Fibroblast of skin of back (primary cell): ENCODE data around the gene ITGAX.

Source experiments
- DNase-seq: peaks from one replicate; pipeline ENCODE4 v3.0.0-alpha.2; 2013

The ITGAX gene

DNA sequence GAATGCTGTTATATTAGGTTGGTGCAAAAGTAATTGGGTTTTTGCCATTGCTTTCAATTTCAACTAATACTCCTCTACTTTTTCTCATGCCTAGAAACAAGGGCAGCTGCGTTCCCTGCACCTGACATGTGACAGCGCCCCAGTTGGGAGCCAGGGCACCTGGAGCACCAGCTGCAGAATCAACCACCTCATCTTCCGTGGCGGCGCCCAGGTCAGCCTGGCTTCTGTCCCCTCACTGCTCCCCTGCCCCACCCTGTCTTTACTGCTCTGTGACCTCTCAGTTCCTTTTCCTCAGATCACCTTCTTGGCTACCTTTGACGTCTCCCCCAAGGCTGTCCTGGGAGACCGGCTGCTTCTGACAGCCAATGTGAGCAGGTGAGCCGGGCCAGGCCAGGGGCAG is 21.7 kb downstream of the ITGAX start:
- no peak for DNase-seq

DNA sequence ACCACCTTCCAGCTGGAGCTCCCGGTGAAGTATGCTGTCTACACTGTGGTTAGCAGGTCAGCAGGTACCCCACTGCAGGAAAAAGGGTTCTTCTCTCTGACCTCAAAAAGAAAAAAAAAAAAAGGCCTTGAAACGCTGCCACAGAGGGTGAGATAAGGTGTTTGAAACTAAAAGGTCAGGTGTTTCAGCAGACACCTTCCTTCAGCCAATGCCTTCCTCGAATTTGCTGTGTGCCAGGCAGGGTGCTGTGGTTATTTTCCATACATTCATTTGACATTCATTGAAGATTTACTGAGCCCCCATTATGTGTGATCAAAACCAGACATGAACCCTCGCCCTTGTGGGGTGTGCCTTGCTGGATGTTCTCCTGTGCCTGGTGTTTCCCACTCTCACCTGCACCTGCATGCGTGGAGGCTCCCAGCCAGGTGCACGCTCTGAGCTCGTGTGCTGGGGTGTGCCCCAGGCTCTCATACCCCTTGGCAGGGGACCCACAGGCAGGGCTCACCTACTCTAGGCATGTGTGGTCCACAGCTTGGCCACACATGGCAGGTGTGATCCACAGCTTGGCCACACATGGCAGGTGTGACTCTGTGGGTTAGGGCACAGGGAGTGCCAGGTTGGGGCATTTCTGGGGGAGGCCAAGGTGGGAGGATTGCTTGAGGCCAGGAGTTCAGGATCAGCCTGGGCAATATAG is 22.4 kb downstream of the ITGAX start:
- no peak for DNase-seq

DNA sequence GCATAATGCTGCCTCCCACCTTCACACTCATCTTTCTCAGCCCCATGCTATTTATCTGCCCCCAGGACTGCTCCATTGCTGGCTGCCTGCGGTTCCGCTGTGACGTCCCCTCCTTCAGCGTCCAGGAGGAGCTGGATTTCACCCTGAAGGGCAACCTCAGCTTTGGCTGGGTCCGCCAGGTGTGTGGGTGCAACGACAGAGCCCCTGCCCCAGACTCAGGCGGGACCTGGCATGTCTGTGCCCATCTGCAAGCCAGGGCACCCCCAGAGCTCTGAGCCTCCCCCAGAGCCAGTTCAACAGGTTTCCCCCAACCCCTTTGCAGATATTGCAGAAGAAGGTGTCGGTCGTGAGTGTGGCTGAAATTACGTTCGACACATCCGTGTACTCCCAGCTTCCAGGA is 25.2 kb downstream of the ITGAX start:
- no peak for DNase-seq

DNA sequence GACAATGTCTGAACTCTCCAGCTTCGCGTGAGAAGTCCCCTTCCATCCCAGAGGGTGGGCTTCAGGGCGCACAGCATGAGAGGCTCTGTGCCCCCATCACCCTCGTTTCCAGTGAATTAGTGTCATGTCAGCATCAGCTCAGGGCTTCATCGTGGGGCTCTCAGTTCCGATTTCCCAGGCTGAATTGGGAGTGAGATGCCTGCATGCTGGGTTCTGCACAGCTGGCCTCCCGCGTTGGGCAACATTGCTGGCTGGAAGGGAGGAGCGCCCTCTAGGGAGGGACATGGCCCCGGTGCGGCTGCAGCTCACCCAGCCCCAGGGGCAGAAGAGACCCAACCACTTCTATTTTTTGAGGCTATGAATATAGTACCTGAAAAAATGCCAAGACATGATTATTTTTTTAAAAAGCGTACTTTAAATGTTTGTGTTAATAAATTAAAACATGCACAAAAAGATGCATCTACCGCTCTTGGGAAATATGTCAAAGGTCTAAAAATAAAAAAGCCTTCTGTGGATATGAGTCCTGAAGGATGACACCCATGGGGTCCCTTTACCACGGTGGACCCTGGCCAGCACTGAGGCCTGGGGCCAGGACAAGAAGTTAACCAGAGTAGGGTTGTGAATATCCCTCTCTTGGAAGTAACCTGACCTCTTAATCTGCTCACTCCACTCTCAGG is 27.6 kb downstream of the ITGAX start:
- DNase-seq: no peak

DNA sequence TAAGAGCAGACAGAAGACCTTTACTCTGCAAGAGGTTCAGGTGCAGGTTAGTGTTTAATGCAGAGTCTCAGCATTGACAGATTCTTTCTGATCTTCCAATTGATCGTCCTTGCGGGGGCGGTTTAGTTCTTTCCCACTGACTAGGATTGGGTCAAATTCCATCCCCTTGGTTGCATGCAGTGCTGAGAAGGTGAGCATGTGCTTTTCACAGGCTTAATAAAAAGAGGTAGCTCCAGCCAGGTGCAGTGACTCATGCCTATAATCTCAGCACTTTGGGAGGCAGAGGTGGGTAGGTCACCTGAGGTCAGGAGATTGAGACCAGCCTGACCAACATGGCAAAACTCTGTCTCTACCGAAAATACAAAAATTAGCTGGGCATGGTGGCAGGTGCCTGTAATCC is 30.7 kb downstream of the ITGAX start:
- no peak for DNase-seq

DNA sequence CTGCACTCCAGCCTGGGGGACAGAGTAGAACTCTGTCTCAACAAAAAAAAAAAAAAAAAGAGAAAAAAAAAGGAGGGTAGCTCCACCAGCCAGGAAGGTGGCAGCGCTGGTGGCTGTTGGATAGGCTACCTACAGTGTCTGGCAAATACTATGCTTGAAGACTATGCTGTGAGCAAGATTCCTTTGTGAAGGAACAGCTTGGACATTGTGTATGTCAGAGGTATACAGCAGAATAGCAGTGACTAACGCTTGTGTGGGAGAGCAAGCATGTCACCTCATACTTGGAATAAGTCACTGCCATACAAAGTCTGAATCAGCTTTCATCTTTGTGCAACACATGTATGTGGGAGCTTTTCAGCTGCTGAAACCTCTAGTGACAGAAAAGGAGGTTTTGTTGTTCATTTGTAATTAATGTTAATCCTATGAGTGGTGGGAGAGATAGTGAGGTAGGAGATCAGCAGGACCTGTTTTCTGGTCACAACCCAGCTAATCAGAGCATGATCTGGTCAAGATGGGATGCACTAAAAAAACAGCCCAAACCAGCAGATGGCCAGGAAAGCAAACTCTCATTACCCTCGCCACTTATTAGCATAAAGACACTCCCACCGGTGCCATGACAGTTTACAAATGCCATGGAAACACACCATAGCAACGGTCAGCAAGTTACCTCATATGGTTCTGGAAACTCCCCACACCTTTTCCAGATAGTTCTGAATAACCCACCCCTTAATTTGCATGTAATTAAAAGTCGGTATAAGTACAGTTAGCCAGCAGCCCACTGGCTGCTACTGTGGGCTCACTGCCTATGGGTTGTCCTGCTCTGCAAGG is 31.4 kb downstream of the ITGAX start:
- DNase-seq: no peak

DNA sequence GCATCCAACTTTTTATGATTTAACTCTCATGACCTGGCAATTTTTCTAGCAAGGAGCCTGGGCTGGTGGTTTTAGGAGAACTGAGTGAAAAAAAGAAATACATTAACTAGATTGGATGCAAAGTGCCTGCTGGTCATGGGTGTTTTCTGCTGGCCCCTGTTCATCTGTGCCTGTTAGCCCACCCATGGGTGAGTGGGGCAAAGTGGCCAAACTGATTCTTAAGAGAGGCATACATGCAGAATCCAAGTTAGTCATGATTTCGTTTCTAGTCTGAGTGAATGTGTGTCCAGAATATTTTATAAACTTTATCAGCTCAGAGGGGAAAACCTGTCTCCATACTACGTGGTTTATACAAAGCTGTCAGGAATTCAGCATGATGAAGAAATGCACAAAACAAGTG is 33.6 kb downstream of the ITGAX start:
- no peak for DNase-seq

DNA sequence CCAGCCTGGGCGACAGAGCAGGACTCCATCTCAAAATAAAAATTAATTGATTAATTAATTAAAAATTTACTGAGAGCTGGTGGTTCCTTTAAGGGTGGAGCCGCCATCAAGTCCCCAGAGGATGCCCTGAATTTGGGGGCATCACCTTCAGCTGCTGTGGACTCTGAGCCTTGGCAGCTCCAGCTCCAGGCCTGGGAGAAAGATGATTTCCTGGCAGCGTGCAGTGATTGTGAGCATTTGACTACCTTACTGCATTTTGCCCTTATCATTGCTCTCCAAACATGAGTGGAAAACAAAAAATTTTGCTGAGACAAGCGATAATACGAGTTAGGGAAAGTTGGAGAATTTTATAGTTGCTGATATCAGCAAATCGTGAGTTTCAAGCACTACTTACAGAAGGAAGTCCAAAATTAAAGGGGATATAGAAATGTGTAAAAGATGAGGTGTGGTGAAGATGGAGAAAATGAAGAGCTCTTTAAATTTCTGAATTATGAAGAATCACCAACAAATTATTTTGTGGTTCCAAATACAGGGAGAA is 35.6 kb downstream of the ITGAX start:
- DNase-seq: no peak

DNA sequence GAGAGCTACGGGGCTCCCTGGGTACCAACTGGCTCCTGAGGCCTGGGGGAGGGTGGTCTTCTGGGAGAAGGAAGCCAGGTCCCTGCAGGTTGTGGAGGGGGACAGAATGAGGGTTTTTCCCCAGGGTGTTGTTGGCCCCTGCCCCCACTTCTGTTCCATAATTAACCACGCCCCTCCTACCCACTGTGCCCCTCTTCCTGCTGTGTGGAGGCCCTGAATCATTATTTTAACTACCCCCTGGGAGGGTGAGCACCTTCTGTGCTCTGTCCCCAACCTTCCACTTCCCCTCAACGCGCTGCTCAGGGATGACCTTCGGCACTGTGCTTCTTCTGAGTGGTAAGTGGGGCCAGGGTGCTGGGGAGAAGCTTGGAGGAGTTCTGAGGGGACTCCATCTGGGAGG is 38.1 kb downstream of the ITGAX start, which contains the start of gene ITGAD:
TSS of gene ITGAD (plus strand) at position 280 of the 400 bp plus-strand sequence. CDS start at position 306, 26 bp downstream.
- DNase-seq: no peak

DNA sequence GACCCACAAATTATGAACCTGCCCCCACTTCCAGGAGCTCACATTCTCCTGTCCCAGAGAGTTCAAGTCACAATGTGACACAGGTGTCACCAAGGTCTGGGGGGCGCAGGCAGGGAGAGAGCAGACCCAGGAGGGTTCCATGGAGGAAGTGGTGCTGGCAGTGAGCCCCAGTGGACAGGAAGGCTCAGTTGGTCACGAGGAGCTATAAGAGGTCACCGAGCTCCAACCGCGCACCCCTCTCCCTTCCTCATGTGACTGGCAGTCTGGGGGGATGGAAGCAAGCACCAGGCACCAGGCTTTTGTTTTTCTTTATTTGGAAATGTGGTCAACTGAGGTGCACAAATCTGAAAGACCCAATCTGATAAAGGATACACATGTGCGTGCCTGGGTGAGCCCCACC is 40.7 kb downstream of the ITGAX start:
- no peak for DNase-seq

DNA sequence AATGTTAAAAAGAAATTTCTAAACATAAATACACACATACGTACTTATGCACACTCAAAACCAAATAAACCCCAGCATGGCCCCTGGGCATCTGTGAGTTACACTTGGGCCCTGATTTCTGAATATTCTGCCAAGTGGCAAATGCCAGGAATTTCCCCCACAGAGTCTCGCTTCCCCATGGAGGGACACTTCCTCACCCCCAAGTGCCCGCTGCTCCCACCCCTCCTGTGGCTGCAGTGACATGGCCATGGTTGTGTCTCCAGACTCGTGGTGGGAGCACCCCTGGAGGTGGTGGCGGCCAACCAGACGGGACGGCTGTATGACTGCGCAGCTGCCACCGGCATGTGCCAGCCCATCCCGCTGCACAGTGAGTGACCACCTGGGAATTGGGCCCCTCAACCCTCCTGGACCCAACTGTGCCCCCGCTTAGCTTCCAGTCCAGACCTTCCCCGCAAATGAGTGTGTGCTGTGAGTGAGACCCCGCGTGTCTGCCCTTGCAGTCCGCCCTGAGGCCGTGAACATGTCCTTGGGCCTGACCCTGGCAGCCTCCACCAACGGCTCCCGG is 42.2 kb downstream of the ITGAX start:
- DNase-seq: no peak

DNA sequence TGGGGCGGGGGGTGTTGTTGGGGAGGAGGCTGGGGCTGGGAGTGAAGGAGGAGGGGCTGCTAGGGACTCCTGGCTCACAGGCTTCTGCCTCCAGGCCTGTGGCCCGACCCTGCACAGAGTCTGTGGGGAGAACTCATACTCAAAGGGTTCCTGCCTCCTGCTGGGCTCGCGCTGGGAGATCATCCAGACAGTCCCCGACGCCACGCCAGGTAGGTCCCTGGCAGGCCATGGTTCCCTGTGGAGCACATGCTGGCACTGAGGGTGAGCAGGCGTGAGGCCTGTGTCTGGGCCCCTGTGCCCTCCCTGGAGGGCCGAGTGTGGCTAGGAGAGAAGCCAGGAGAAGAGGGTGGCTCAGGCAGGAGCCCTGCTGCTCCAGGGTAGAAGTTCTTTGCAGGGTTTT is 42.7 kb downstream of the ITGAX start:
- no peak for DNase-seq

DNA sequence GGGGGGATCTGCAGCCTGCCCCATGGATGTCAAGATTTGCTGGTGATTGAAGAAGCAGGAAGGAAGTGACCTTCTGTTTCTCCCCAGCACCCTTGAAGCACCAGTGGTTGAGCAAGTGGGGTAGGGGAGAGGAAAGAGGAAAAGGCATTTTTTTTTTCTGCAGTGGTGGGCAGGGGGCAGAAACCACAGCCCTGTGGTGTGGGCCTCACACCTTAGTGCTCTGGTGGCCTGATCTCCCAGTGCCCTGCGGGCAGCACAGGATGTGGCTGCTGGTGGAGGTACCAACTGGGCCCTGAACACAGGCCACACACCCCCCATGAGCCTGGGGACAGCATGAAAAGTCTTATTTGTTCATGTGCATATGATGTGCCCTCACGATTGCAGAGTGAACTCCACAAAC is 45.2 kb downstream of the ITGAX start:
- DNase-seq: no peak

DNA sequence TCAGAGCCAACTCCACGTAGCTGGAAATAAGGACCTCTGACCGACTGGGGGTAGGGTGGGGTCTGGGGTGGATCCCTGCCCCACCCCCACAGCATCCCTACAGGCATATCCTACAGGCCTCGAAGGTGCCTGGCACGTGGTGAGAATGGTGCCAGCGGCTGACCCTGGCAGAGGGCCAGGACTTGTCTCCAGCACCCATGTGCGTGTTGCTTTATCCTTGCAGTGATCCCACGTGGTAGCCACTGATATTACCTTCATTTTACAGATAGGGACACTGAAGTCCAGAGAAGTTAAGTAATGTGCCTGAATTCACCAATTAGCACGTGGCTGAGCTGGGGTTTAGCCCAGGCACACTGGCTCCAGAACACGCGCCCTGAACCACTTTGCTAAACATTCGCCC is 46.5 kb downstream of the ITGAX start:
- DNase-seq: no peak

DNA sequence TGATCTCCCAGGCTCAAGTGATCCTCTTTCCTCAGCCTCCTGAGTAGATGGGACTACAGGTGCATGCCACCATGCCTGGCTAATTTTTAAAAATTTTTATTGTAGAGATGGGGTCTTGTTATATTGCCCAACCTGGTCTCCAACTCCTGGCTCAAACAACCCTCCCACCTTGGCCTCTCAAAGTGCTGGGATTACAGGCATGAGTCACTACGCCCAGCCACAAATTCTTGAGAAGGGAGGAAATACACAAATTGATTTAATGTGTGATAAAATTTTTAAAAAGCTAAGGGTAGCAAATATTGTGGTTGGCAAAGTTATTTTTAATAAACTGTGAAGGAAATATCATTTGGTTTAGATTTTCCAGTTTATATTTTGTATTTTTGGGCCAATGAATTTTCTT is 47.7 kb downstream of the ITGAX start:
- DNase-seq: no peak

DNA sequence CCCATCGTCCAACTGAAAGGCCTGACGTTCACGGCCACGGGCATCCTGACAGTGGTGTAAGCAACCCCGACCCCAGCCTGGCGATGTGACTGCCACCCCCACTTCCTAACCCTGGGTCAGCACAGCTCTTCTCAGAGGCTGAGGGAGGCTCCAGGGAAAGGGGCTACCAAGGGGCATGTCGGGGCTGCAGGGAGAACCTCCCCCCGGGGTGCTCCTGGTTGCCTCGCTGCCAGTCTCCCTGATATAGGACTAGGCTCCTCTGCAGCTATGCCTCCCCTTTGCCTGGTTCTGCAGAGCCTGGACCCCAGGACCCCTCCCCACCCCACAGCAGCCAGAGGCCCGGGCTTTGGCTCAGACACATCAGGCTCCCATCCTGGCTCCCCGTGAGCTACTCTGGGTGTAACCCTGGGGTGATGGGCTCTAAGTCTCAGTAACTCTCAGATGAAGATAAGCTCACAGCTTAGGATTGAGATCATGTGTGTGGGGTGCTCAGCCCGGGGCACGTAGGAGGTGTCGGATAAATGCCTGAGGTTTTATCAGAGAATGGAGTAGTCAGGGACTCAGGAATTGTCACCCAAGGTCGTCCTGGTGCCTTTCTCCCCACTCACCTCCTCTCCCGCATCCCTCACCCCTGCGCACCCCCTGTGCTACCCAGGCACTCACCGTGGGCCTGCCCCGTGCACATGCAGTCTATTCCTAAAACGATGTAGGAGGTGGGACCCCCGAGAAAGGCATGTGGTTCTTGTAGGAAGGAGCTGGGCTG is 48.8 kb downstream of the ITGAX start:
- no peak for DNase-seq

DNA sequence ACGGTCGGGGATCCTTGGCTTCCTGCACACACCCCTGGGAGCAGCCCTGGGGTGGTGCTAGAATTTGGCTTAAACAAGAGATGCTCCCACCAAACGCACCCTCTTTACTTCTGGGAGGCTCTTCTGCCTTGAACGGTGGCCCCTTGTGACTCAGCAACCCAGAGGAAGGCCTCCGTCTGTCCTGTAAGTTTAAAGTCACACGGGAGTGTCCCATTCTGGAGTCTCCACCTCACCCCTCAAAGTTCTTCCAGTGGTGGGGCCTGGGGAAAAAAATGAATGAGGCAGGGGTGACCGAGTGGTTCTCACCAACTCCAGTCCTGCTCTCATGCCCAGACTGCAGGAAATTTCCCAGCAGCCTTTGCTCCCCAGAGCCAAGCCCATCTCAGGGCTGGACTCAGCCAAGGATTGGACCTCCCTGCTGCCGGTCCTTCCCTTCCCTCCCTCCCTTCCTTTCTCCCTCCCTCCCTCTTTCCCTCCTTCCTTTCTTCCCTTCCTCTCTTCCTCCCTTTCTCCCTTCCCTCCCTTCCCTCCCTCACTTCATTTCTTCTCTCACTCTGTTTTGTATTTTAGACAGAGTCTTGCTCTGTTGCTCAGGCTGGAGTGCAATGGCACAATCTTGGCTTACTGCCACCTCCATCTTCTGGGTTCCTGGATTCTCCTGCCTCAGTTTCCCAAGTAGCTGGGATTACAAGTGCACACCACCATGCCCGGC is 49.5 kb downstream of the ITGAX start:
- DNase-seq: no peak

DNA sequence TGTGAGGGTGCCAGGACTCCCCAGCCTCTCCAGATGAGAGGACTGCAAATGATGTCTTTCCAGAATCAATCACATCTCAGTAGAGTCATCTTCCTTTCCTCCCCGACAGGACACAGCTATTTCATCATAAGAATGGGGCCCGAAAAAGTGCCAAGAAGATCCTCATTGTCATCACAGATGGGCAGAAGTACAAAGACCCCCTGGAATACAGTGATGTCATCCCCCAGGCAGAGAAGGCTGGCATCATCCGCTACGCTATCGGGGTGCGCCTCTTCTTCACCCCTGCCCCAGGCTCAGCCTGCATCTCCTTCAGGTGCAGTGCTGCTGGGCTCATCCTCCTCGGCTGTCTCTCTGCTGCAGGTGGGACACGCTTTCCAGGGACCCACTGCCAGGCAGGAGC is 52.4 kb downstream of the ITGAX start:
- DNase-seq: no peak

DNA sequence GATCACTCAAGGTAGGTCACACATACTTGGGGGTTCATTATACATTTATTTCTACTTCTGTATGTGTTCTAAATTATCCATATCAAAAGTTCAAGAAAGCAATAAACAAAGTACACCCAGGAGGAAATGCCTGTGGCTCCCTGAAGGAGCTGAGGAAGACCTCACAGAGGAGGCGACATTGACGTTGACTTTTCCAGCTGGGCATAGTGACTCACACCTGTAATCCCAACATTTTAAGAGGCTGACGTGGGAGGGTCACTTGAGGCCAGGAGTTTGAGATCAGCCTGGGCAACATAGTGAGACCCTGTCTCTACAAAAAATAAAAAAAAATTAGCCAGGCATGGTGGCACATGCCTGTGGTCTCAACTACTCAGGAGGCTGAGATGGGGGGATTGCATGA is 54.5 kb downstream of the ITGAX start:
- DNase-seq: peak; percentile 44

DNA sequence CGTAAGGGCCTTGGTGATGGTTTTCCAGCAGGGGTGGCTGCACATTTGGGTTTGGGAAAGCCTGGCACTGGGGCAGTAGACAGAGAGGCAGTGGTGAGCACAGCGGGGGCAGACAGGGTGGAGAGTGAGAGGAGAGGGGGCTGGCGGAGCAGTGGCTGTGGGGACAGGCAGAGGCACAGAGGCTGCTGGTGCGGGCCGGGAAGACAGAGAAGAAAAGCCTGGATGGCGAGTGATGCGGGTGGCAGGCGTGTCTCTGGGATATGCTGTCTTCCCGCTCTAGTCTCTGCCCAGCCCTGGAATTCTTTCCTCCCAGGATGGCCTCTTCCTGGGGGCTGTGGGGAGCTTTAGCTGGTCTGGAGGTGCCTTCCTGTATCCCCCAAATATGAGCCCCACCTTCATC is 55.1 kb downstream of the ITGAX start:
- no peak for DNase-seq

DNA sequence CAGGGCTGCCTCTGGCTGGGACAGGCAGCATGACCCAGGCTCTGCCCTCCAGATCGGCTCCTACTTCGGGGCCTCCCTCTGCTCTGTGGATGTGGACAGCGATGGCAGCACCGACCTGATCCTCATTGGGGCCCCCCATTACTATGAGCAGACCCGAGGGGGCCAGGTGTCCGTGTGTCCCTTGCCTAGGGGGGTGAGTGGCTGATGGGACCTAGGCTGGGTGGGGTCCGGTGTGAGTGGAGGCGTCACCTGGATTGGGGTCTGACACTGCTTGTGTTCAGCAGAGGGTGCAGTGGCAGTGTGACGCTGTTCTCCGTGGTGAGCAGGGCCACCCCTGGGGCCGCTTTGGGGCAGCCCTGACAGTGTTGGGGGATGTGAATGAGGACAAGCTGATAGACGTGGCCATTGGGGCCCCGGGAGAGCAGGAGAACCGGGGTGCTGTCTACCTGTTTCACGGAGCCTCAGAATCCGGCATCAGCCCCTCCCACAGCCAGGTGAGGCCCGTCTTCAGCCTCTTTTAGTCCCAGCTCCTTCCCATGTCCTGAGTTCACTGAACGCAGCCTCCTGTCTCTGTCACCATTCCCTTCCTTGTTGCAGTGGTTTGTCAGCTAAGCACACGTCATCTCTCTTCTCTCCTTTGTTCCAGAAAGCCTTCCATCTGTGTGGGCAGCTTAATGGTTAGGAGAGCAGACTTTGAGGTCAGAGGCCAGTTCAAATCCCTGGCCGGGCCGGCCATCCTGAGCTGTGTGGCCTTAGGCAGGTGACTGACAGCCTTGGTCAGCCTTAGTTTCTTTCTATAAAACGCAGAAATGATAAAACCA is 56.3 kb downstream of the ITGAX start:
- no peak for DNase-seq
